HG03342 (cell line): ENCODE data around the gene GAL3ST2.
"Not testable (repeated sequence)": the region's sequence is repeated elsewhere in the genome, so short reads cannot be mapped to it uniquely, and the experiment has no call there.

Experiments
- ATAC-seq: cut with Tn5 transposase; IDR thresholded peaks from one replicate; pipeline ENCODE4 v1.9.1; 2021; ENCODE audit warnings: mild to moderate bottlenecking, moderate library complexity; ENCODE audit not compliant: unreplicated experiment

The GAL3ST2 gene

DNA sequence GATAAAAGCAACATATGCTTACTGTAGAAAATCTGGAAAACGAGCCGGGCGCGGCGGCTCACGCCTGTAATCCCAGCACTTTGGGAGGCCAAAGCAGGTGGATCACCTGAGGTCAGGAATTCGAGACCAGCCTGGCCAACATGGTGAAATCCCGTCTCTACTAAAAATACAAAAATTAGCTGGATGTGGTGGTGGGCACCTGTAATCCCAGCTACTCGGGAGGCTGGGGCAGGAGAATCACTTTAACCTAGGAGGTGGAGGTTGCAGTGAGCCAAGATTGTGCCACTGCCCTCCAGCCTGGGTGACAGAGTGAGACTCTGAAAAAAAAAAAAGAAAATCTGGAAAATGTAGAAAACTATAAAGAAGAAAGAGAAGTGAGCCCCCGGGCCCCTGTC is 41.2 kb downstream of the GAL3ST2 start:
- ATAC-seq, result not testable (repeated sequence)

DNA sequence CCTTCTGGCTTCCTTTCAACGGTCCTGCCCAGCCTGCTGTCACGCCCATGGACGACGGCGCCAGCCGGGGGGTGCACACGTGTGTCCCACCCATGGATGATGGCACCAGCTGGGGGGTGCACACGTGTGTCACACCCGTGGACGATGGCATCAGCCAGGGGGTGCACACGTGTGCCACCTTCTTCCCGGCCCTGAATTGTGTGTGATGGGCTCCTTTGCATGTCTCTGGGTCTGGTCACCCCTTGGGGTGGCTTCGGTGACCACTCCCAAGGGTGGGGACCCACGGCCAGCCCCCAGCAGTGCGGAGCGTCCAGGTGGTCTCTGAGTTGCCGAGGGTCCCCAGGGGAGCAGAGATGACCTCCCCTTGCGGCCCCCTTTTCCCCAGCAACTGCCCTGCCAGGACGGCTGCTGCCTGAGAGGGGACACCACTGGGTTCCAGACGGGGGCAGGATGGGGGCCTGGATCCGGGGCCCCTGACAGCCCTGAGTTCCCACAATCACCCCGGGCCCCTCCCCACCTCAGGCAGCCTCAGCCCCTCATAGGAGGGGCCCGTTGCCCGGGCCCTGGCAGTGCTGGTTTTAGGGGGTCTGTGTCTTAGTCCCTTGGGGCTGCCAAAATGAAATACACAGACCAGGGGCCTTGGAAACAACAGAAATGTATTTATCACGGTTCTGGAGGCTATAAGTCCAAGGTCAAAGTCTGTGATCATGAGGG is 41.8 kb downstream of the GAL3ST2 start:
- no peak for ATAC-seq

DNA sequence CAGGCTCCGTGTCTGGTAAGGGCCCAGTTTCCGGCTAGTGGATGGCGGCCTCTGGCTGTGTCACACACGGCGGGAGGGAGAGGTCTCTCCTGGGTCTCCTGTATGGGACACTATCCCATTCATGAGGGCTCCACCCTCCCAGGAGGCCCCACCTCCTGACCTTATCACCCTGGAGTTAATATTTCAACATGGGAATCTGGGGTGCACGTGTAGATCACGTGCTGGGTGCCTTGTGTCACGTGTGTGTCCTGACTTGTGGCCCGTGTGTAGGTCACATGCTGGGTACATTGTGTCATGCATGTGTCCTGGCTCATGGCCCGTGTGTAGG is 42.3 kb downstream of the GAL3ST2 start:
- ATAC-seq, result no peak

DNA sequence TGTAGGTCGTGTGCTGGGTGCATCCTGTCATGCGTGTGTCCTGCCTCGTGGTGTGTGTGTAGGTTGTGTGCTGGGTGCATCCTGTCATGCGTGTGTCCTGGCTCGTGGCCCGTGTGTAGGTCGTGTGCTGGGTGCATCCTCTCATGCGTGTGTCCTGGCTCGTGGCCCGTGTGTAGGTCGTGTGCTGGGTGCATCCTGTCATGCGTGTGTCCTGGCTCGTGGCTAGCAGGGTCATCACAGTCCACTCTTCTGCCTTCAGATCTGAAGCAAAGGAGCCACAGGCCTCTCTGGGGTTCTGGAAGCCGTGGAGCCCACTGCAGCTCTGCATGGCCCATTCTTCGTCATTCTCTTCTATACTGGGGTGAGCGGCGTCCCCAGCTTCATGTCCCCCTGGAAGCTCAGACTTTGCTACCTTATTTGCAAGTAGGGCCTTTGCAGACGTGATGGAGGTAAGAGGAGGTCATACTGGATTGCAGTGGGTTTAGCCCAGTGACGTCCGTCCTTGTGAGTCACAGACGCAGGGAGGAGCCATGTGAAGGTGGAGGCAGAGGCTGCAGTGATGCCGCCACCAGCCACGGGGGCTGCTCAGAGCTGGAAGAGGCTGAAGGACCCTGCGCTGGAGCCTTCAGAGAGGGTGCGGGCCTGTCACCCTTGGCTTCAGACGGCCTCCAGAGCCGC is 43.5 kb downstream of the GAL3ST2 start:
- not testable (repeated sequence) for ATAC-seq

DNA sequence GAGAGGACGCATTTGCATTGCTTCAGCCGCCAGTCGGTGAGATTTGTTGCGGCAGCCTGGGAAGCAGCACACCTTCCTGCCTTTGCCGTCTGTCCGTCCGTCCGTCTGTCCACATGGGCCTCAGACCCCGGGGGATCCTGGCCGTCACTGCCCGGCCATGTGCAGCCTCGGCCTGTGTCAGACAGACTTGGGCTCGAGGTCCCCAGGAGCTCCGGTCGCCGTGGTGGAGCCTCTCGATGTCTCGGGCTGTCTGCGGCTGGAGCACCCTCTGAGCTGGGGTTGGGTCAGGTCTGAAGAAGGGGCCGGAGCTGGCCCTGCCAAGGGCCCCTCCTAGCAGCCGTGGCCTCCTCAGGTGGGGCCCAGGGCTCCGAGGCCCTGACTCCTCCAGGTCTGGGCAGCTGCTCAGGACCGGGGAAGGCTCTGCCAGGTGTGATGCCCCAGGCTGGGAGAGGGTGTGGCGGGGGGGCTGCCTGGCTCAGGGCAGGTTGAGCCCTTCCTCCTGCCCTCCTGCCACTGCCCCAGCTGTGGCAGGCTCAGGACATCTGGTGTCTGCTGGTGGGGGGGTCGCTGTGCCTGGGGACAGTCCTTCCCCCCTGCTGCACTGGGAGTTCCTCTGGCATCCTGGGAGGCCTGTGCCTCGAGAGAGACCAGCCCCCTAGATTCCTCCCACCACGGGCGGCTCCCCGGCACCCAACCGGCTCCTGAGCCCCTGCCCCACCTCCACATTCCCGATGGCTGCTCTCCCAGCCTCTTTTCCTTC is 44.2 kb downstream of the GAL3ST2 start:
- ATAC-seq, result no peak

DNA sequence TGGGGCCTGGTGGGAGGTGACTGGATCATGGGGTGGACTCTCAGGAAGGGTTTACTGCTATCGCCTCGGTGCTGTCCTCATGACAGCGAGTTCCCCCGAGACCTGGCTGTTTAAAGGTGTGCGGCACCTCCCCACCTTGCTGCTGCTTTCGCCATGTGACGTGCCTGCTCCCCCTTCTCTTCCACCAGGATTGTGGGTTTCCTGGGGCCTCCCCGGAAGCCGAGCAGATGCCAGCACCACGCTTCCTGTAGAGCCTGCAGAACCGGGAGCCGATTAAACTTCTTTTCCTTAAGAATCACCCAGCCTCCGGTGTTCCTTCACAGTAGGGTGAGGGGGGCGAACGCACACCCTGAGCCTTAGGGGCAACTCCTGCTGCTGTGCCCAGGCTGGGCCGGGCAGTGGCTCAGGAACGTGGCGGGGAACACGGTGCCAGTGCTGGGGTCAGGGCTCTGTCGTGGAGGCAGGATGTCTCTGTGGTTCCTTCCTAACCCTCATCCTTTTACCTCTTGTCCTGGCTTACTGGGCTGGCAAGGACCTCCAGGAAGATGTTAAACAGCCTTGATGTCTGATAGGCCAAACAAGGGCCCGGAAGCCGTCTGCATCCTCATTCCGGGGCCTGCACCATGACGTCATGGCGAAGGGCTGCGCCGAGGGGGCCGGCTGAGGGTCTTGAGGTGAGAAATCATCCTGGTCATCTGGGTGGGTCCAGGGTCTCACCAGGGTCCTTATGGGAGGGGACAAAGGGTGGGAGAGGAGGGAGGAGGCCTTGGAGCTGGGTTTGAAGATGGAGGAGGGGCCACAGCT is 45.0 kb downstream of the GAL3ST2 start:
- ATAC-seq, result no peak

DNA sequence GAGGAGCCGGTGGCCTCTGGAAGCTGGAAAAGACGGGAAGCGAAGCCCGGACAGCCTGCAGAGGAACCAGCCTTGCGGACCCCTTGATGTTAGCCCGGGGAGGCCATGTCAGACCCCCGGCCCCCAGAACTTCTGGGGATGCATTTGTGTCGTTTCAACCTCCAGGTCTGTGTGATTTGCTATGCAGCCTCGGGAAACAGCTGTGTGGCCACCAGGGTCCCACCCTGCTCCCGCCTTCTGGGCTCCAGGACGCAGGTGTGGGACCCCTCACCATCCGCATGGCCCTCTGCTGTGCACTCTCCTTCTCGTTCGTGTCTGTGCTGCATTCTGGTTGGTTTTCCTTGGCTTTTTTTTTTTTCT is 45.6 kb downstream of the GAL3ST2 start:
- ATAC-seq, result no peak

DNA sequence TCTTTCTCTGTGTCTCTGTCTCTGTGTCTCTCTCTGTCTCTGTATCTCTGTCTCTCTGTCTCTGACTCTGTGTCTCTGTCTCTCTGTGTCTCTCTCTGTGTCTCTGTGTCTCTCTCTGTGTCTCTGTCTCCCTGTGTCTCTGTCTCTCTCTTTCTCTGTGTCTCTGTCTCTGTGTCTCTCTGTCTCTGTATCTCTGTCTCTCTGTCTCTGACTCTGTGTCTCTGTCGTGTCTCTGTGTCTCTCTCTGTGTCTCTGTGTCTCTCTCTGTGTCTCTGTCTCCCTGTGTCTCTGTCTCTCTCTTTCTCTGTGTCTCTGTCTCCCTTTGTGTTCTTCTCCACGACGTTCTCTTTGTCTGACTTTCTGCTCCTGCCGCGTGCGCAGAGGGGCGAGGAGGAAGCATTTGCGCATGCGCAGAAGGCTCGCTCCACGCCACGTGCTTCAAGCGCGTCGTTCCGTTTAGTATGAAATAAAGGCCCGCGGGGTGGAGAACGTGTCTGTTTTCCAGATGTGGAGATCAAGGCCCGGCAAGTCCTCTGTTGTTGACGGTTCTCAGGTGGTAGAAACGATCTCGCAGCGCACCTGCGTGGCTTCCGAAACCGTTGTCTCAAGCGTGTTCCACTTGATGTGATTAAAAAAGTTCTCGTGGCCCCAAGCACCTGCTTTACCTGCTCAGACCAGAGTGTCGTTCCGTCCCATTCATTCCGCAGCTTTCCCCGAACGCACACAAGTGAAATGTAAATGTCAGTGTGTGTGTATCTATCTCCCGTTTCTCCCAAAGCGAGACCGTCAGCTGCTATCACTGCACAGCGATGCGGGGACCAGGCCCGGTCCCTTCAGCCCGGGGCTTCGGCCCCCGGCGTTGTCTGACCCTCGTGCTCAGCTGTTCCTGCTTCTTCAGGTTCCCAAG is 47.2 kb downstream of the GAL3ST2 start:
- ATAC-seq, result not testable (repeated sequence)

DNA sequence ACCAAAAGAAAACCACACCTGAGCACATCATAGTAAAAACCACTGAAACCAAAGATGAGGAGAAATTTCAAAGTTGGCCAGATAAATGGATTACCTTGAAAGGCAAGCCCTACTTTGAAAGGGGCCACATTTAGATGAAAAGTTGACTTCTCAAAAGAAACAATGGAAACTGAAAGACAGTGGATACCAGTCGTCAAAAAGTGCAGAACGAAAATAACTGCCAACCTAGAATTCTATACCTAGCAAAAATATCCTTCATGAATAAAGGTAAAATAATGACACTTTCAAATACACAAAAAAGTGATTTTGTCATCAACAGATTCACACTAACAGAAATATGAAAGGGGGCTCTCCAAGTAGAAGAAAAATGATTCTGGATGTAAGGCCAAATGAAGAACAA is 50.8 kb downstream of the GAL3ST2 start:
- ATAC-seq, result no peak

DNA sequence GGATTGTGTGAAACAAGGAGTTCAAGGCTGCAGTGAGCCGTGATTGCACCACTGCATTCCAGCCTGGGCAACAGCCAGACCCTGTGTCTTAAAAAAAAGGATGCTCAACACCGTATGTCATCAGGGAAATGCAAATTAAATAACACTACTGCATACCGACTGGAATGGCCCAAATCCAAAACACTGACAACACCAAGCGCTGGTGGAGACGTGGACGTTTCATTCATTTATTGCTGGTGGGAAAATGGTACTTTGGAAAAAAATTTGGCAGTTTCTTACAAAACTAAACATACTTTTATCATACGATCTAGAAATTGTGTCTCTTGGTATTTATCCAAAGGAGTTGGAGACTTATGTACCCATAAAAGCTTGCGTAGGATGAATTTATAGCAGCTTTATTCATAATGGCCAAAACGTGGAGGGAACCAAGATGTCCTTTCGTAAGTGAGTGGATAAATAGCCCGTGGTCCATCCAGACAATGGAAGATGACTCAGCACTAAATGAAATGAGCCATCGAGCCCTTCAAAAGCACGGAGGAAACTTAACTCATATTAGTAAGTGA is 56.6 kb downstream of the GAL3ST2 start:
- ATAC-seq, result no peak

DNA sequence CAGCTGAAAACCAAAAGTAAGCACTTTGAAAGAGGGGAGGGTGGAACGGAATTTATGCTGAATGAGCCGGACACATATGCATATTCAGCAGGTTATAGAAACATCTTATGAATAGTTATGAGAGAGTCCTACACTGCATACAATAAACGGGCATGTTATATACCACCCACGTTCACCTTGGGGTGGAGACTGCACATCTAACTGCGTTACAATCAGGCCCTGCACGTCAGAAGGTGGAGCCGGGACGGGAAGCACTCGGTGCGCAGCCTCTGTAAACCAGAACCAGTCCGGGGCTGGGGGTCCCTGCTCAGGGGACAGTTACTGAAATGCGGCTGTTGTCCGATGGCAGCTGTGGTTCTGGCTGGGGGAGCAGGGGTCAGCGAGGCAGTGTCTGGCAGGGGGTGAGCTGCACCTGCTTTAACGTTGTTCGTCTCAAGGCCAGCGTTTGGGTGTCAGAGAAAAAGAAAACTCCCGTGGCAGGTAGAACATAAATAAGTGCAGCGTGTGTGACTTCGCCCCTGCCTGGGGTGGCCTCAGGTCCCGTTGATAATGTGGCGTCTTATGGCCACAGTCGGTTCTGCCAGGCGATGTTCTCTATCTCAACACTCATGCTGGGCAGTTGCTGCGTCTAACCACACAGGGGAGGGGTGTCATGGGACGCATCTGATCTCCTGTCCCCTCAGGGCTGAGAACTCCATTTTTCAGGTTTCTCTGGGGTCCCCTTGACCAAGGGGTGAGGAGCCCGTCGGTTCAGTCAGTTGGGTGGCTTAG is 57.3 kb downstream of the GAL3ST2 start:
- ATAC-seq, result not testable (repeated sequence)

DNA sequence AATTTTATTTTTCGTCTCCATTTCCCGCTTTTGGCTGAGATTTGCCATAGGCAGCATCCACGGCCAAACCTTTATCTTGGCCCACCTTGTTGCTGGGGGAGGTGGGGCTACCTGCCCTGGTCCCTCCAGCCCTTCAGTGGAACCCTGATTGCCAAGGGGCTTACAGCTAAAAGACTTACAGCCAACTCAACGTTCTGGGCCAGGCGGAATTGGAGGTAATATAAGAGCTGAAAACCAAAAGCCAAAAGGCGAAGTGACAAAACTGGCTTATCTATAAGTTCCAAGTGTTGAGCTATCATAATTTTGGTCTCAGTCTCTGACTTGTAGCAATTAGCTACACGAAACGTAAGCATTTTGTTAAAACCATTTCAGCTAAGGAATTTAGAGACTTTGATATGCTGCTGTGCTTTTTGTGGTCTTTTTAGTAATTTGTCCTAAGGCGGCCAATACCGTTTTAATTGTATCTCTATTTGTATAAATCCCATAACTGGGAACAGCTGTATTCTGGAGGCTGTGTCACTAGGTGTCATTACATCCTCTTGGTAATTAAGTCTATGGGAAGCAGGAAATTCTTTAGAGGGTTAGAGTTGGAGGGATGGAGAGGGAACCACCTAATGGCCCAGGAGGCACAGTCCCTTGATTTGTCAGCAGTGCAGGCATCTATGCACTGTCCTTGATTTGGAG is 58.0 kb downstream of the GAL3ST2 start:
- ATAC-seq, result no peak

DNA sequence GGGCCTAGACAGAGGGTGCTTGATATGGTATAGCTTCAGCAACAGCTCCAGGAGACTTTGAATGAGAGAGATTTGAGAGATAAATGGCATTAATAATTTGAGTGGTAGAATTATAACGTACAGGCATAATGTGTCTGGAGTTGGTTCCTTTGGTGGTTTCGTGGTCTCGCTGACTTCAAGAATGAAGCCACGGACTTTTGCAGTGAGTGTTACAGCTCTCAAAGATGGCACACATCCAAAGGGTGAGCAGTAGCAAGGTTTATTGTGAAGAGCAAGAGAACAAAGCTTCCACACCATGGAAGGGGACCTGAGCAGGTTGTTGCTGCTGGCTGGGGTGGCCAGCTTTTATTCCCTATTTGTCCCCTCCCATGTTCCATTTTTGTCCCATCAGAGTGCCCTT is 59.0 kb downstream of the GAL3ST2 start:
- no peak for ATAC-seq

DNA sequence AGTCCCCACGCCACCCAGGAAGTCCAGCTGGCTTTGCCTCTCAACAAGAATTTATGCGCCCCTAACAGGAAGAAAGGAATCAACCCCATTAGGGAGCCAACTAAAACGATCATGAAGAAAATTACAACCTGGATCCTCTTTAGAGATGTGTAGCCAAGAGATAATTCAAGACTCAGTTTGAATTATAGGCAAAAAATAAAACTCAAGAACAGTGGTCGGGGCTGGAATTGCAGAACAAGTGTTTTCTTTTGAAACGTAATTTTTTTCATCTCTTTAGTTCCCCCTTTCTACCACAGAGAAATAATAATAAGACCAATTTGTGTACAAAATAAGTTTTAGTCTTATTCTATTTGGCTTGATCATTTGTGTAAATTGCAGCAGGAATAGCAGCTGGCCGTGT is 59.7 kb downstream of the GAL3ST2 start:
- no peak for ATAC-seq

DNA sequence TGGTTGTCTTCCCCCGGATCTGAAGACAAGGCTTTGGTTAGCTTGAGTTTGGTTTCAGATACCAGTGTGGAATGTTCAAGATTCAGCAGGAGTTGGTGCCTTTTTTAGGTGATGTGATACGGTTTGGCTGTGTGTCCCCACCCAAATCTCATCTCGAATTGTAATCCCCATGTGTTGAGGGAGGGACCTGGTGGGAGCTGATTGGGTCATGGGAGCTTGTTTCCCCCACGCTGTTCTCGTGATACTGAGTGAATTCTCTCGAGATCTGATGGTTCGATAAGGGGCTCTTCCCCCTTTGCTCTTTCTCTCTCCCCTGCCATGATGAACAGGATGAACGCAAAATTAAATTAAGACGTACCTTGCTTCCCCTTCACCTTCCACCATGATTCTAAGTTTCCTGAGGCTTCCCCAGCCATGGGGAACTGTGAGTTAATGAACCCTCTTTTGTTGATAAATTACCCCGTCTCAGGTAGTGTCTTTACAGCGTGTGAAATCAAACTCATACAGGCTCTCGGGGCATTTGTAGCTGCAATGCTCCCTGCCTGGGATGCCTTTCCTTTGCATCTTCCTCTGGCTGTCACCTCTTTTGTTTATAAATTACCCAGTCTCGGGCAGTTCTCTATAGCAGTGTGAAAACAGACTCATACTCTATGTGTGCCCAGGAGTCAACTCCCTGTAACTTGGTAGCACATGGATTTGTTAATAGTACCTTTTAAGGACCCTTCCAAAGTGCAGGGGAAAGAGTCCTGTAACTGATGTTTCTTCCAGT is 60.8 kb downstream of the GAL3ST2 start:
- ATAC-seq, result no peak

DNA sequence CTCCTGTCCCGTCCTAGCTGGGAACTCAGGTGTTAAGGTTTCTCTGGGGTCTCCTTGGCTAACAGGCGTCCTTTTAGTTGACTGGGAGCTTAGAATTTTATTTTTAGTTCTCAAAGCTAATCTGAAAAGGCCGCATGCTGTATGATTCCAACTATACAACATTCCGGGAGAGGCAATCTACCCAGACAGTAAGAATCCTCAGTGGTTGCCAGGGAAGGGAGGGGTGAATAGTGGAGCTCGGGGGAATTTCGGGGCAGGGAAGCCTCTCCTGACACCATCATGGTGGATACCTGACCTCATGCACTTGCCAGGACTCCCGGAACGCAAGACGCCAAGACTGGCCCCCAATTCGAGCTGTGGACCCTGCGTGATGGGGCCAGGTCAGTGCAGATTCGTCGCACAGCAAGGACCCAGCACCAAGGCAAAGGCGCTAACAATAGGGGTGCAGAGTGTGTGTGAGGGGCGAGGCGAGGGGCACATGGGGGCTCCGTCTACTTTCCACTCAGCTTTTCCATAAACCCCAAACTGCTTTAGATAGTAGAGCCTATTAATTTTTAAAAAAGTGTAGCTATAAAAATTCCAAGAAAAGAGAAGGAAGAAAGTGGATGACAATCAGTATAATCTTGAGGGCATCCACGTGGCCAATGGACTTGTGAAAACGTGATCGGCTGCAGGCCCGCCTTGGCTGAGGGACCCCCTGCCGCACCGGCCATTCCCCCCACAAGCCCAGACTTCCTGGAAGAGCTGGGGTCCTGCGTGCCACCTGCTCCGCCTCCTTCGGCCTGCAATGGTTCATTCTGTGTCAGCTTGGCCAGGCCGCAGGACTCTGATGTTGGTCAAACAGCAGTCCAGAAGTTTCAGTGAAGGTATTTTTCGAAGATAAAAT is 64.8 kb downstream of the GAL3ST2 start:
- ATAC-seq, result no peak

DNA sequence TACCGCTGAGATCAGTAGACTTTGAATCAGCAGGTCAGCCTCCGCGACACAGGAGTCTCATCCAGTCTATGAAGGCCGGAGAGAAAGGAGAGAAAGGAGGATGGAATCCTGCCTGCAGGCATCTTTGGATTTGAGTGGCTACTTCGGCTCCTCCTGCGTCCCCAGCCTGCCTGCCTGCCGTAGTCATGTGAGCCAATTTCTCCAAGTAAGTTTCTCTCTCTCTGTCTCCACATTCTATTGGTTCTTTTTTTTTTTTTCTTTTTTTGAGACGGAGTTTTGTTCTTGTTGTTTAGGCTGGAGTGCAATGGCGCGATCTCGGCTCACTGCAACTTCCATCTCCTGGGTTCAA is 65.4 kb downstream of the GAL3ST2 start:
- no peak for ATAC-seq
